Activated CD4-positive, alpha-beta T cell treated with anti-CD3 and anti-CD28 coated beads for 36 hours (primary cell): Measurements from ENCODE around the gene ZIC1. TPM values are rescaled to one million over a fixed set of nuclear protein-coding genes. Genes with fewer than 3 reads are reported as not detected.

Experiments used
- ATAC-seq: fragments of 200-7000 bp; cut with Tn5 transposase; one replicate; pipeline ENCODE4 v1.10.0; 2021; ENCODE audit warnings: mild to moderate bottlenecking, moderate library complexity
- CTCF ChIA-PET: fragments of 350-600 bp; sonication (Branson Sonifier 250); formaldehyde crosslinking; loops from one replicate; lab custom pipeline; 2021; ENCODE audit warnings: antibody characterized with exemption; lab: Charles Lee
- POLR2A ChIA-PET: fragments of 350-600 bp; sonication (Branson Sonifier 250); formaldehyde crosslinking; loops from one replicate; lab custom pipeline; 2021; ENCODE audit warnings: antibody characterized with exemption, inconsistent platforms; lab: Charles Lee
- DNase-seq: peaks from one replicate; pipeline ENCODE4 v3.0.0-alpha.2; 2020
- H3K27ac Mint-ChIP-seq: one replicate; pipeline ENCODE4 v1.8.0; 2021; ENCODE audit warnings: mixed read lengths
- H3K27me3 Mint-ChIP-seq: one replicate; pipeline ENCODE4 v1.8.0; 2021; ENCODE audit warnings: mixed read lengths
- H3K36me3 Mint-ChIP-seq: one replicate; pipeline ENCODE4 v1.8.0; 2021; ENCODE audit warnings: low read depth, mixed read lengths
- H3K4me1 Mint-ChIP-seq: one replicate; pipeline ENCODE4 v1.8.0; 2021; ENCODE audit warnings: mixed read lengths
- H3K4me3 Mint-ChIP-seq: one replicate; pipeline ENCODE4 v1.8.0; 2021; ENCODE audit warnings: mild to moderate bottlenecking, moderate library complexity, mixed read lengths
- H3K9me3 Mint-ChIP-seq: one replicate; pipeline ENCODE4 v1.8.0; 2021; ENCODE audit warnings: low read depth, mixed read lengths
- intact Hi-C, 2 experiments: fragments of 100-400 bp; cut with DNase I in 1 of 2; cut with micrococcal nuclease in 1 of 2; formaldehyde crosslinking; loops; one replicate each; pipeline versions ENCODE4 v1.14.2 to v1.15.1; 2022 to 2024; cut with DNase I, micrococcal nuclease
- total RNA-seq, 2 experiments: library from RNA; stranded (reverse); gene quantifications; one replicate each; pipeline ENCODE4 v1.2.3, GENCODE V29; 2021

The ZIC1 gene
- total RNA-seq, 2 experiments from 2014 or later = not detected

DNA sequence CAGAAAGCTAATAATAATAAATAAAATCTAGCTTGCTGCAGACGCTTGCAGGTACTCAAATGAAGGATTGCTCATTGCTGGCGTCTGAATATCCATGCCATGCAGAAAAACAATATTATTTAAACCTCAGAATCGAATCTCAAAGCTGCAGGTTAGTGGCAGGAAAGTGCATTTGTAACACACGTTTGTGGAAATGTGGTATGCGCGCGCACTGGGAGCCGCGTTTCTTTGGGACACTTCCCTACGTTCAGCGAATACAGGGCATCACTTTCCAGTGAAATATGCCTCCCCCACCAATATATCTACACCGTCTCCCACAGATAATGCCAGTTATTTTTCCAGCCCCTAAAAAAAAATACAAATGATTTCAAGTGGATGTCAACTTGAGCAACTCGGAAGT is 39.9 kb upstream of the ZIC1 start:
- POLR2A ChIA-PET = no interaction called here
- intact Hi-C loops = loop anchor here (1.0 to 10.0 kb wide), 2 partner anchors 22 to 46 kb away; no protein-coding TSS in a partner anchor
- H3K27ac Mint-ChIP-seq = no peak overlapping the region
- no peak for ATAC-seq
- H3K36me3 Mint-ChIP-seq = peaks cover 3% of the 10 kb centered on the region
- no peak overlapping the region for H3K4me3 Mint-ChIP-seq
- peaks cover 3% of the 10 kb centered on the region for H3K9me3 Mint-ChIP-seq
- H3K27me3 Mint-ChIP-seq = peaks cover 70% of the 10 kb centered on the region
- no peaks in the 10 kb centered on the region for H3K4me1 Mint-ChIP-seq
- DNase-seq = no peak
- CTCF ChIA-PET = interaction anchor here (1.2 kb wide), 1 partner anchor 9 kb away, joined by 4 read pairs; no protein-coding TSS in a partner anchor

DNA sequence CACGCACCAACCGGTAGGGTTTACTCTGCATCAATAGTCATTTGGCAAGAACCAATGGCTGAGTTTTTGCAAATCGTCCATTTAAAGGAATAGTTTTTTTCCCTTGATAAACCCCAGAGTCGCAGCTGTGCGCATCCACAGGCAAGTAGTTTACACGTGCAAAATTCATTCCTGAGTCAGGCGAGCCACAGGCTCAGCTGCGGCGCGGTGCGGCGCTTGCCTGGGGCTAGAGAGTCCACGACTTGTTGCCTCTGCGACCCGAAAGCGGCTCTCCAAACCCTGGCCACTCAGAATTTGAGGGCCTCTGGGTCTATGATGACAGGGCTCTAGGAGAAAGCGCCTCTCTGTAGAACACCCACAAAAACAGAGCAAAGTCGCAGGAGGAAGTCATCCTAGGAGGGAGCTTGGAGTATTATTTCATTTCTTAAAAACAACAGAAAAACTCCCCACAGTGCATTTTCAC is 39.5 kb upstream of the ZIC1 start:
- intact Hi-C loops = loop anchor here (1.0 to 10.0 kb wide), 2 partner anchors 22 to 45 kb away; no protein-coding TSS in a partner anchor
- Mint-ChIP-seq H3K36me3 (peaks cover 3% of the 10 kb centered on the region), H3K4me1 (no peaks in the 10 kb centered on the region), H3K27ac (no peak overlapping the region), H3K9me3 (peaks cover 3% of the 10 kb centered on the region), H3K4me3 (no peak overlapping the region), H3K27me3 (peaks cover 70% of the 10 kb centered on the region)
- ATAC-seq (no peak), DNase-seq (no peak)
- ChIA-PET CTCF (interaction anchor here (1.2 kb wide), 1 partner anchor 9 kb away, joined by 4 read pairs; no protein-coding TSS in a partner anchor), POLR2A (no interaction called here)

DNA sequence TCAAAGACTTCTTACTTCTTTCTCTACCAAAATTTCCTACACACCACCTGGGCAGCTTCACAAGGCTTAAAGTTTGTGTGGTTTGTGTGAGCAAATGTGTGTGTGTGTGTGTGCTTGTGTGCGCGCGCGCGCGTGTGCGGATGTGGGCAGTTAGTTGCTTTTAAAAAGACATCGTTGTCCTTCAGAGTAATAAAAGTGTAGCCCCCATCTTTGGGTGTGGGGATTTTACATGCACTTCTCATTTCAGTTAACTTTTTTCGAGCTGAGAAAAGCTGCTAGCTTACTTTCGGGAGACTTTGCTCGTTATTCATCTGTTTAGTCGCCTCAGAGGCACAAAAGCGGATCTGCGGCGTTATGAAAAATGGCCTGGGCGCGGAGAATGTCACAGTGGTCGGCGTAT is 38.8 kb upstream of the ZIC1 start:
- Mint-ChIP-seq H3K4me1 (no peaks in the 10 kb centered on the region), H3K27ac (no peak overlapping the region), H3K36me3 (peaks cover 3% of the 10 kb centered on the region), H3K4me3 (no peak overlapping the region), H3K9me3 (peaks cover 3% of the 10 kb centered on the region), H3K27me3 (peaks cover 69% of the 10 kb centered on the region)
- ATAC-seq (no peak), DNase-seq (no peak)
- intact Hi-C loops = no loop called here
- ChIA-PET CTCF (no interaction called here), POLR2A (no interaction called here)

DNA sequence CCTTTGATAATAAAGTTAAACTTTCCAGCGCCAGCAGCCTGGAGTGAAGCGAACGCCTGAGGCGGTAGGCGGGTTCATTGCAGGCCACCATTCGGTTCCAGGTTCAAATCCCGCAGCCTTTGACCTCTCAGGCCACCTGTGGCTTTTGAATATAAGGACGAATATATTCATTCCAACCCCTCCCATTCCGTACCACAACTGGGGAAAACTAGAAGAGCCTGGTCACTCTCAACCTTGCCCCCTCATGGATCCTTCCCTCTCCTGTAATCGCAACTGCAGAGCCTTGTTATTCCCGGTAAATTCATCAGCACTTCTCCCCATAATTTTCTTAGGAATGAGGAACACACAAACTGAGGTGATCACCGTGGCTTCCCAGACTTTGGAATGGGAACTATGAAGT is 38.0 kb upstream of the ZIC1 start:
- Mint-ChIP-seq H3K9me3 (peaks cover 3% of the 10 kb centered on the region), H3K4me1 (no peaks in the 10 kb centered on the region), H3K36me3 (peaks cover 3% of the 10 kb centered on the region), H3K4me3 (no peak overlapping the region), H3K27me3 (peaks cover 69% of the 10 kb centered on the region), H3K27ac (no peak overlapping the region)
- ATAC-seq (no peak), DNase-seq (no peak)
- POLR2A ChIA-PET = no interaction called here
- CTCF ChIA-PET = no interaction called here
- intact Hi-C loops = no loop called here

DNA sequence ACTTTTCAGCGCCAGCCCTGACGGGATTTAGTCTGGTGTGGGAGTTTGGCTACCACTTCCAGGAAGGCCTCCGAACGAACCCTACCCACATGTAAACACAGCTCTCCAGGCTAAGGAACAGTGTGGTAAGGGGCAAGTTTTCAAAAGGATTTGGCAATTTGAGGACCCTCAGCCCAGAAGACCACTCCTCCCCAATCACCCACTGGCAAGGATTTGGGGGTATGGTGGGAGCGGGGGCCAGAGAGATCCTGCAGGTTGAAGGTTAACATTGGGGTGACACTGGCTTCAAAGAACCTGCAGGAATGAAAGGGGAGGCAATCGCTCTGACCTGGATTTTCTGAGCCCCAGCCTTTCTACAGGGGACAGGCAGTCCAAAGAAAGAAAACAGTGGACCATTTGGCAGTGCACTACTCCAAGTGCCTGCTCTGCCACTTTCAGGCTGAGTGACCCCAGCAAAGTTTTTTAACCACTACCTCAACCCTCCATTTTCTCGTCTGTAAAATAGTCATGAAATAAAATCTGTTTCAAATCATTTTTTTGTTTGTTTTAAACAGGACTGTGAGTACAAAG is 37.3 kb upstream of the ZIC1 start:
- ATAC-seq (no peak), DNase-seq (no peak)
- no peak overlapping the region for H3K4me3 Mint-ChIP-seq
- no peaks in the 10 kb centered on the region for H3K4me1 Mint-ChIP-seq
- peaks cover 70% of the 10 kb centered on the region for H3K27me3 Mint-ChIP-seq
- peaks cover 3% of the 10 kb centered on the region for H3K36me3 Mint-ChIP-seq
- peaks cover 3% of the 10 kb centered on the region for H3K9me3 Mint-ChIP-seq
- H3K27ac Mint-ChIP-seq = no peak overlapping the region
- ChIA-PET POLR2A (no interaction called here), CTCF (no interaction called here)
- intact Hi-C loops = loop anchor here in 1 of 2 experiments (2.0 kb wide), 1 partner anchor 17 kb away; no protein-coding TSS in a partner anchor

DNA sequence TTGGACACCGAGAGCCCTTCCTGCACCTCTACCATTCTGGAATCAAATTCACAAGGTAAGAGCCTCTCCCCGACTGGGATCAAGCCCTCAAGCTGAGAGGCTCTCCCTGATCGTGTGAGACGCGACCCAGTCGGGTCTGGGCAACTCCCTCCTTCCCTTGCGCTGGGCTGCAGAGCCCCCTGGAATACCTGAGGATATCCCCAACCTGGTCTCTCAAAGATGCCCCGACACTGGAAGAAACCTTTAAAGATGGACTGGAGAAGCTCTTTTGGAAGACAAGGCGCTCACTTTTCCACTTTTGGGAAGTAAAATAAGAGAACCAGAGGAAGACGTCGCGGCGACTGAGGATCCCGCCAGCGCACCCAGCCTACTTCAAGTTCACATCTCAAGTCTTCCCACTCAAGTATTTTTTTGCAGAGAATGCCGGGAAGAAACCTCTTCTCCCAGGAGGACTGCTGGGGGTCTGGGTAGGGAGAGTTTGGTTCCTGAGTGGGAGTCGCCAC is 36.6 kb upstream of the ZIC1 start:
- ChIA-PET POLR2A (no interaction called here), CTCF (no interaction called here)
- Mint-ChIP-seq H3K4me3 (no peak overlapping the region), H3K4me1 (no peaks in the 10 kb centered on the region), H3K36me3 (peaks cover 3% of the 10 kb centered on the region), H3K9me3 (peaks cover 3% of the 10 kb centered on the region), H3K27me3 (peaks cover 75% of the 10 kb centered on the region), H3K27ac (no peak overlapping the region)
- intact Hi-C loops = loop anchor here in 1 of 2 experiments (2.0 kb wide), 1 partner anchor 16 kb away; no protein-coding TSS in a partner anchor
- DNase-seq (no peak), ATAC-seq (no peak)

DNA sequence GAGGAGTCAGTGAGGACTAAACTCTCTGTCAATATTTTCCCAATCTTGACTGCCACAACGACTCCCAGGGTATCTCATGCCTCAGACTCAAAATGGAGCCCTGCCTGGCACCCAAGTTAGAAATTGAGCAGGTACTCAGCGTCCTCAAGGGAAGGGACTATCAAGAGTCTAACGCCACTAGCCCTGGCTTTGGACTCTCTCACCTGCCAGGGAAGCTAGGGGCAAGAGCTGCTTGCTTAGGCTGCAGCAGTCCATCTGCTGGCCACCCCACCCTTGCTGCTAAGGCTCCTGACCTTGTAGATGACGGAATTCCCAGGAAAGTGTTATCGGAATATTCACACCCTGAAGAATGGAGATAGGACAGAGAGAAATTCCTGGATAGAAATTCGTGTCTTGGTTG is 35.9 kb upstream of the ZIC1 start:
- DNase-seq (no peak), ATAC-seq (no peak)
- POLR2A ChIA-PET = no interaction called here
- Mint-ChIP-seq H3K4me3 (no peak overlapping the region), H3K4me1 (no peaks in the 10 kb centered on the region), H3K9me3 (peaks cover 3% of the 10 kb centered on the region), H3K36me3 (peaks cover 3% of the 10 kb centered on the region), H3K27me3 (peaks cover 71% of the 10 kb centered on the region), H3K27ac (no peak overlapping the region)
- CTCF ChIA-PET = no interaction called here
- intact Hi-C loops = loop anchor here in 1 of 2 experiments (2.0 kb wide), 1 partner anchor 16 kb away; no protein-coding TSS in a partner anchor

DNA sequence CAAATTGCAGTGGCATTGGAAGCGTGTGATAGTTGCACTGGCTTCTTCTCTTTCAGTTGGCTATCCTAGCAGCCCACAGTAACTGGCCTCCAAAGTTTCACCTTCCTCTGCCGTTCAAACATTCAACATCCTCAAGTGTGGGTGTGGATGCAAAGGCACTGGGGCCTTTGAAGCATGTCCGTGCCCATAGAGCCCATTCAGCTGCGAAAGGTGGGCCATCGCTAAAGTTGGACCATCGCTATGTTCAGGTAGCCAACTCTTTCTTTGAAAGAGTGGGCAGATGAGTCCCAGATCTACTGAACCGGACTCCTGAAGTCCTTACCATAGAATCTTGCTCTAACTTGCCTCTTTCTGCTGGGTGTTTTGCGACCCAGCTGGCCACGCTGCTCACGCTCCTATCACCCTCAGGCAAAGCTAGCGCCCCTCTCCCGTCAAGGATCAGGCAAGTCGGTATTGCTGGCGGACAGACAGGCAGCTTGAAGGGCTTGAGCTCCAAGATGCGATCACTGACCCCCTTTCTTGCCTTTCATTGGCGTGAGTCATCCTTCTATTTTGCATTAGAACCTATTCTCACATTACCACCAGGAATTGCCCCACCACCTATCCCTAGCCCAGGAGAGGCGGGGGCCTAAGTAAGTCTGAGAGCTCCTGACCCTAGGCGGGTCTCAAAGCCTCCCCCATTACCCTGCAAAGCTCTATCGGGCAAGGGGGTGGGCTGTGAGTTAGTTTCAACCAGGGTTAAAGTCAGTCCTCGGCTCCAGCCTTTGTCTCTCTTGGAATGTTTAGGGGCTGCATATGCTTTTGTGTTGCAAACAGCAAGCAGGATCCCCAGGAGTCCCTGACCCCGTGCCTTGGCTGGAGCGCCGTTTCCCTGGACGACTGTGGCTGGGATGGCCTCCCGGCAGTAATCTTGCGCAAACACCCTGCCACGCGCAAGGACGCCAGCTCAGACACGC is 31.5 kb upstream of the ZIC1 start:
- no peaks in the 10 kb centered on the region for H3K36me3 Mint-ChIP-seq
- no peaks in the 10 kb centered on the region for H3K9me3 Mint-ChIP-seq
- intact Hi-C loops = loop anchor here in 1 of 2 experiments (5.0 kb wide), 1 partner anchor 35 kb away; no protein-coding TSS in a partner anchor
- H3K27me3 Mint-ChIP-seq = peaks cover 66% of the 10 kb centered on the region
- H3K4me1 Mint-ChIP-seq = no peaks in the 10 kb centered on the region
- CTCF ChIA-PET = no interaction called here
- no peak for ATAC-seq
- no peak for DNase-seq
- H3K27ac Mint-ChIP-seq = no peak overlapping the region
- POLR2A ChIA-PET = no interaction called here
- no peak overlapping the region for H3K4me3 Mint-ChIP-seq

DNA sequence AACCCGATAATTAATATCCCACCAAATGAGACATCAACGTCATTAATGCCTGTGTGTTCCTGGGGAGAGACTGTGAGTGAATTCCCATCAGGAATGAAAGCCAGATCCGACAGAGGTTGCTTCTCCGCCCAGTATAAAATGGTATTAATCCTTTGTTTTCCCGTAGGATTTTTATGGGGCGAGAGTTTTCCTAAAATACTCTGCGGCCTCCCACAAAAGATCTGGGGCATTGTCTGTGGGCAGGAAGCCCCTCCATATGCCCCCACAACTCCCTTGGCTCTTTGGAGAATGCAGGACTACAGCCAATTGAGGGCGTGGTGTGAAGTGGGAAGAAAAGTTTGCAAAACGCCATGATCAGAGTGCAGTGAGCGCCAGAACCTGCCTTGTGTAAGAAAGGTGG is 29.5 kb upstream of the ZIC1 start:
- ATAC-seq (no peak), DNase-seq (no peak)
- CTCF ChIA-PET = no interaction called here
- no peak overlapping the region for H3K27ac Mint-ChIP-seq
- no peaks in the 10 kb centered on the region for H3K4me1 Mint-ChIP-seq
- no peaks in the 10 kb centered on the region for H3K36me3 Mint-ChIP-seq
- H3K4me3 Mint-ChIP-seq = no peak overlapping the region
- H3K27me3 Mint-ChIP-seq = peaks cover 68% of the 10 kb centered on the region
- POLR2A ChIA-PET = no interaction called here
- intact Hi-C loops = loop anchor here in 1 of 2 experiments (5.0 kb wide), 1 partner anchor 33 kb away; no protein-coding TSS in a partner anchor
- no peaks in the 10 kb centered on the region for H3K9me3 Mint-ChIP-seq

DNA sequence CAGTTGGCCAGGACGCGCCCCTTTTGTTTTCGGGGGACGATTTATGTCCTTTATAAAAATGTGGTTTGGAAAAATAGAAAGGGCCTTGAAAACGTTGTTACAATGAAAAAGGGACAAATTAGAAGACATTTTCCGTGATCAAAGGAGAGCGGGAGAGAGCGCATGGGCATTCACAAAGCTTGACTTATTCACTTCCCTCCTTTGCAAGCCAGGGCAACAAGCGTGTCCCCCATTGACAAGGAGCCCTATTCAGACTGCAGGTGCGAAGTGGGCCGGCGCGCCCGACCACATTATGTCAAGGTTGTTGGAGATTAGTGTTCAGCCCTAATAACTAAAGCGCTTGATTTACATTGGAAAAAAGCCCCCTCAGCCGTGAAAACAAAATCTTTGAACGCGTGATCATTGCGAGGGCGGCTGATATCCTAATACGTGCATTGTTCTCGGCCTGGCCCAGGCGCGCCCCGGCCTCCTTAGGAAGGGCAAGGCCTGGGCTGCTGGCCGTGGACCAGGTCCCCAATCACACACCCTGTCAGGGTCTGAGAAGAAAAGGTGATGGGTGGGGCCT is 28.7 kb upstream of the ZIC1 start:
- no peaks in the 10 kb centered on the region for H3K4me1 Mint-ChIP-seq
- intact Hi-C loops = no loop called here
- H3K27ac Mint-ChIP-seq = no peak overlapping the region
- ATAC-seq (no peak), DNase-seq (no peak)
- no peaks in the 10 kb centered on the region for H3K9me3 Mint-ChIP-seq
- H3K27me3 Mint-ChIP-seq = peaks cover 72% of the 10 kb centered on the region
- CTCF ChIA-PET = no interaction called here
- POLR2A ChIA-PET = no interaction called here
- no peaks in the 10 kb centered on the region for H3K36me3 Mint-ChIP-seq
- no peak overlapping the region for H3K4me3 Mint-ChIP-seq

DNA sequence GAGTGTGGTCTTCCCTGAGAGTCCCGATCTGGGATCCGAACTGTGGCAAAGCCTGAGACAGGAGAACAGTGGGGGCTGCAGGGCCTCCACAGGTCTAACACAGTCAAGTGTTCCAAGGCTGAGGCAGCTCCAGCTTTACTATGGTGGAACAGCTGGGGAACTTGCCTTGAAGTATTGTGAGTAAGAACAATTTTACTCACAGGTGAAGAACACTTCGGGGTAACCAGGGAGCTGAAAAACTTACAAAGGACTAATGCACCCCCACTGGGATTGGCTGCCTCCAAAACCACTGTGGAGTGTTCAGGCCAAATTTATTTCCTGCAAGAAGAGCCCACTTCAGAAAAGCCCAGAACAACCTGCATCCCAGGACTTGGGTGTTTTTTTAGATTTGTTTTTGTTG is 28.2 kb upstream of the ZIC1 start:
- no peaks in the 10 kb centered on the region for H3K4me1 Mint-ChIP-seq
- intact Hi-C loops = no loop called here
- no peaks in the 10 kb centered on the region for H3K9me3 Mint-ChIP-seq
- ATAC-seq (no peak), DNase-seq (no peak)
- H3K4me3 Mint-ChIP-seq = no peak overlapping the region
- ChIA-PET CTCF (no interaction called here), POLR2A (no interaction called here)
- peaks cover 77% of the 10 kb centered on the region for H3K27me3 Mint-ChIP-seq
- H3K27ac Mint-ChIP-seq = no peak overlapping the region
- no peaks in the 10 kb centered on the region for H3K36me3 Mint-ChIP-seq
